ENCODE results near the gene CPAMD8. TPM values are rescaled to one million over a fixed set of nuclear protein-coding genes. Genes with fewer than 3 reads are reported as not detected.

CPAMD8 gene
- total RNA-seq, 2 experiments from 2014 or later = 0.32 to 1.2 TPM

- Histone ChIP-seq H3K27ac (ENCODE audit: low read depth, low read length, poor library complexity, severe bottlenecking) (no peak within 1 kb of the TSS), H3K4me3 (ENCODE audit: low read depth, low read length, poor library complexity, severe bottlenecking) (no peak within 1 kb of the TSS), H3K36me3 (ENCODE audit: insufficient read depth, low read length) (no peaks in the 10 kb centered on the region), H3K4me2 (ENCODE audit: low read length) (no peak within 1 kb of the TSS), H4K20me1 (ENCODE audit: insufficient read depth, low read length) (no peaks in the 10 kb centered on the region), H2AFZ (ENCODE audit: low read length) (no peak within 1 kb of the TSS), H3K4me1 (ENCODE audit: insufficient read depth, low read length, poor library complexity, severe bottlenecking) (peaks cover 20% of the 10 kb centered on the region), H3K9me3 (ENCODE audit: low read length) (no peaks in the 10 kb centered on the region), H3K9me2 (ENCODE audit: insufficient read depth, low read length) (no peaks in the 10 kb centered on the region), H3K79me2 (ENCODE audit: insufficient read depth, low read depth, low read length) (no peaks in the 10 kb centered on the region)
- CTCF ChIA-PET (ENCODE audit: unreplicated experiment) = no interaction called here
- no TSS peak for BruUV-seq (replicated peaks)
- no peak for TF ChIP-seq EZH2phosphoT487 (IDR thresholded peaks at IDR 0.05; ENCODE audit: borderline replicate concordance, low read depth, low read length)
- no peak for TF ChIP-seq CTCF (conservative IDR thresholded peaks at IDR 0.05; ENCODE audit: low read length)
- intact Hi-C loops (cut with micrococcal nuclease; ENCODE audit: unreplicated experiment) = no loop called here
- DNase-seq (ENCODE audit: low spot score) = no peak
- POLR2A ChIA-PET = interaction anchor here (0.7 kb wide), 1 partner anchor 405 kb away, joined by 3 read pairs; no protein-coding TSS in a partner anchor
Measured at GRCh38 chr19:16888629-16889365, 137.8 kb downstream of the CPAMD8 start, which contains the start of gene F2RL3. Gene F2RL3, plus strand, starts transcription at chr19:16888999. Its CDS starts 191 bp downstream, at chr19:16889190.

GRCh38 chr19:16887353-16888265 is 139.0 kb downstream of the CPAMD8 start:
- Histone ChIP-seq H3K36me3 (ENCODE audit: insufficient read depth, low read length) (no peaks in the 10 kb centered on the region), H3K4me3 (ENCODE audit: low read depth, low read length, poor library complexity, severe bottlenecking) (no peak overlapping the region), H3K4me1 (ENCODE audit: insufficient read depth, low read length, poor library complexity, severe bottlenecking) (peaks cover 8% of the 10 kb centered on the region), H3K27ac (ENCODE audit: low read depth, low read length, poor library complexity, severe bottlenecking) (no peak overlapping the region), H3K79me2 (ENCODE audit: insufficient read depth, low read depth, low read length) (no peaks in the 10 kb centered on the region), H2AFZ (ENCODE audit: low read length) (peak overlapping the region; percentile 29; the same call in 1 of the 2 replicates), H3K9me3 (ENCODE audit: low read length) (peaks cover under 1% of the 10 kb centered on the region; the same call in 1 of the 2 replicates), H4K20me1 (ENCODE audit: insufficient read depth, low read length) (no peaks in the 10 kb centered on the region), H3K4me2 (ENCODE audit: low read length) (no peak overlapping the region), H3K9me2 (ENCODE audit: insufficient read depth, low read length) (no peaks in the 10 kb centered on the region)
- no peak for DNase-seq (ENCODE audit: low spot score)
- ChIA-PET CTCF (ENCODE audit: unreplicated experiment) (no interaction called here), POLR2A (interaction anchor here (0.6 to 1.2 kb wide), 3 partner anchors 69 to 556 kb away, joined by 3 read pairs; no protein-coding TSS in a partner anchor)
- no TSS peak for BruUV-seq (replicated peaks)
- TF ChIP-seq CTCF (conservative IDR thresholded peaks at IDR 0.05; ENCODE audit: low read length) = no peak
- TF ChIP-seq EZH2phosphoT487 (IDR thresholded peaks at IDR 0.05; ENCODE audit: borderline replicate concordance, low read depth, low read length) = no peak
- intact Hi-C loops (cut with micrococcal nuclease; ENCODE audit: unreplicated experiment) = no loop called here
